HT1080 (cell line): ENCODE results near the gene PRTG. TPM values are rescaled to one million over a fixed set of nuclear protein-coding genes. Genes with fewer than 3 reads are reported as not detected.
A peak's percentile ranks its signal among the peaks of the same experiment; 100 is the strongest.
"Not testable (repeated sequence)": the region's sequence is repeated elsewhere in the genome, so short reads cannot be mapped to it uniquely, and the experiment has no call there.

Source experiments
- DNase-seq: peaks from one replicate; pipeline ENCODE4 v3.0.0-alpha.2; 2015; ENCODE audit warnings: low read depth
- total RNA-seq: library from RNA; depleted of rRNA; stranded (reverse); fragments of >200 nt; shearing (Covaris generic); gene quantifications from 2 replicates; pipeline ENCODE4 v1.2.3, GENCODE V29; 2014

PRTG gene
- total RNA-seq, 1 experiment from 2014 or later = 8.4 TPM

DNA sequence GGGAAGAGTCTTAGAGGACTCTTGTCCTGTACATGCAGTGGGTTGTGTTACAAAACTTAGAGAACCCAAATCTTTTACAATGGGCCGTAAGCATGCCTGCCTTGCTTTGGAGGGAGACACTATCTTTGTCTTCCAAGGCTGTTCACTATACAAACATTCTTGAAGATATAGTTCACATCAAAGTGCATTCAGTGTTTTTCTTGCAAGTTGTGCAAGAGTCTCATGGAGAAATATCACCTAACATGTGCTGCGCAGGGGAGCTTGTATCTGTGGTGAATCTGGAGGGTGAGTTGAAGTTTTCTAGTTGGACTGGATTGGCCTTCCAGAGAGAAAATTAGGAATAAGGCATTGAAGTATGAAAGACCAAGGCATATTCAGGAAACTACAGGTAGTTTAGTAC, 7.8 kb upstream of the PRTG start:
- DNase-seq = no peak

- no peak for DNase-seq
Observed at GRCh38 chr15:55743729-55744655, 1.0 kb upstream of the PRTG start.

DNA sequence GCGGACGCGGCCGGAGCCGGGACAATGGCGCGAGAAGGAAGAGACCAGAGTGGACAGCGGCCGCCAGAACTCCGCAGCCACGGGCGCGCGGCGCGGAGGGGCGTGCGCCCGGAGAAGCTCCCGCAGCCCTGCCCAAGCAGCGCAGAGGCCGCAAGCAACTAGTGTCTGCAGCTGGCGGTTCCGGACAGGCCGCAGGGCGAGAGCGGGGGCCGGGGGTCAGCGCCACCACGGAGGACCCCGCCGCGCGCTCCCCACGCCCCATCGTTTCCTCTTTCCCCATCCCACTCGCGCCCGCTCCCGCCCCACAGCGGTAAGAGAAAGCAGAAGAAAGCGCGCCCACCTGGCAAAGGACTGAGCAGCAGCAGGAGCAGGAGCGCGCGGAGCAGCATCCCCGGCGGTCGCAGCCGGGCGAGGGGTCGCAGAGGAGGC, 440 bp downstream of the PRTG start:
- peak; percentile 29 for DNase-seq

DNA sequence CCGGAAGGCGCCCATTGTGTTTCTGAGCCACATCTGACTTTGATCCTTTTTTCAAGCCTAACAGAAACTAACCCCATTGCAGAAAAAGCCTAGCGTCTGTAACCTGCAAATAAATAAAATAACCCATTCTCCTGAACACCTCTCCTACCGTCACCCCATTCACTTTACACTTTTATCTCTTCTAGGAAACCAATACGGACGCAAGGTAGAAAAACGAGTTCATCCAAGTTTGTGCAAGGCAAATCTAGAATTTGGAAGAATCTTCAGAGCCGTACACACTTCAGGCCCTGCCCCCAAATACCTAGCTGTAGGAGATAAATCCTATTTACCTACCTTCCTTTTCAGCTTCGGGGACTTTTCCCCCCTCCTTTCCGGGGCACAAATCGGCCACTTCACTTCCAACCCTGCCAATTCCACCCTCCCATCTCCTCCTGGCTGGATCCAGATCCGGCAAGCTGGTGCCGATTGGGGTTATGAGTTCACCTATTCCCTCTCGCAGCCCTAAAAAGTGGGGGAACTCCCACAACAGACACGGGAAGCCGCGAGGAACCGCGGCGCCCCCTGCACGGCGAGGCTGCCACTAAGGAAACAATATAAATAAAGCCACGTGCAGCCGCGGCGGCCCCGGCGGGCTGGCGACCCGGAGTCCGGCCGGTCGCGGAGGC, 987 bp downstream of the PRTG start:
- DNase-seq = peak; percentile 11

- DNase-seq = no peak
Observed at GRCh38 chr15:55740981-55741832, 1.7 kb downstream of the PRTG start.

DNA sequence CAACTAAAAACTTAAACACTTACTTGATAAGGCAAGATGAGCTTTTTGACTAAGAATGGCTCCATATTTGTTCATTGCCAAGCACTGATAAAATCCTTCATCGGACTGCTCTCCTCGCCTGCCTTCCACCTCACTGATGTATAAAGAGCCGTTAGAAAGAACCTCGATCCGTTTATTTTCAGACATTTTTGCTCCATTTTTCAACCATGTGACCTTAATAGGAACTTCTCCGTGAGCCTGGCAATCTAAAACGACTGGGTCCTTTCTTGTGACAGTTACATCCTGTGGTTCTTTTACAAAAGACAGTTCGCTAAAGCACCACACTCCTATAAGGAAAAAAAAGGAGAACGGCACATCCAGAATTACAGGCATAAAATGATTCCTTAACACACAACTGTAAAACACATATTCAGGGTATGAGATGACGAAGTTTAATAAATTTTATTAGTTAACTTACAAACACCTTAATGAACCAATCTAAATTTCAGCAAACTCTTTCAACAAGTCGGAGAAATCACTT, 2.5 kb downstream of the PRTG start:
- no peak for DNase-seq

GRCh38 chr15:55739641-55740040, 3.3 kb downstream of the PRTG start:
- DNase-seq = no peak

DNA sequence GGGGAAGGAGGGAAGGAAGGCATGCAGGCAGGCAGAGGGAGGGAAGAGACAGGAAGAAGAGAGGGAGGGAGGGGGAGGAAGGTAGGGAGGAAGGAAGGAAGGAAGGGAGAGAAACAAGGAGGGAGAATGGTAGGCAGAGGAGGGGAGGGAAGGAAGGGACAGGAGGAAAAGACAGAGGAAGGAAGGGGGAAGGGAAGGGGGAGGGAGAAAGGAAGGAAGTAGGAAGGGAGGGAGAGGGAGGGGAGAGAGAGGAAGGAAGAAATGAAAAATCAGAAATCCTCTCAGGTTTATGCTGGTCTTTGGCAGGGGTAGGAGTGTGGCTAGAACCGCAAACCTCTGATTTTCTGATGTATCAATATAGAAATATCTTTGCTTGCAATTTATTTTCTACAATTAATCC, 4.2 kb downstream of the PRTG start:
- no peak for DNase-seq

DNA sequence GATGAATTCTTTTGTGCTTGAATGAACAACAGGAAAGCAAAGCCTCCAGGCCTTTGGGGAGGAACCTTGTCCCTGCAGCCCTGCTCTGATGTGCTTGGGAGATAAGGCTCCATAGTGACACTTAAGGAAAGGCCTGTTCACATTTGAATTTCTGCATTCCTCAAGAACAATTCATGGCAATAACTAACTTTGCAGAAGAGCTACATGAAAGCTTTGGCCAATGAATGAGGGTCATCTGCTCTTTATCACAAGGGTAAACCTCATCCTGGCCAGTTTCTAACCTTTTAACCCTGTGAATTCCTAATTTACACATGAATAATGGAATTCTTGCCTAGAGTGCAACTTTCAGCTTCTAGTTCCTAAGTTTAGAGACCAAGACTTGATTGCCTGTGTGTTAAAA, 5.6 kb downstream of the PRTG start:
- peak; percentile 3 for DNase-seq

- DNase-seq = no peak
Observed at GRCh38 chr15:55736756-55737155, 6.2 kb downstream of the PRTG start.

- DNase-seq = no peak
Observed at GRCh38 chr15:55734641-55735040, 8.3 kb downstream of the PRTG start.

DNA sequence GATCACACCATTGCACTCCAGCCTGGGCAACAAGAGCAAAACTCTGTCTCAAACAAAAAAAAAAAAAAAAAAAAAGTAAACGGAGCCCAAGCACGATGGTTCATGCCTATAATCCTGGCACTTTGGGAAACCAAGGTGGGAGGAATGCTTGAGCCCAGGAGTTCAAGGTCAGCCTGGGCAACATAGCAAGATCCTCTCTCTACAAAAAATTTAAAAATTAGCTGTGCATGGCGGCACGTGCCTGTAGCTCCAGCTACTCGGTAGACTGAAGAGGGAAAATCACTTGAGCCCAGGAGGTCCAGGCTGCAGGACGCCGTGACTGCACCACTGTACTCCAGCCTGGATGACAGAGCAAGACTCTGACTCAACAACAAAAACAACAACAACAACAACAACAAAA, 9.5 kb downstream of the PRTG start:
- not testable (repeated sequence) for DNase-seq

DNA sequence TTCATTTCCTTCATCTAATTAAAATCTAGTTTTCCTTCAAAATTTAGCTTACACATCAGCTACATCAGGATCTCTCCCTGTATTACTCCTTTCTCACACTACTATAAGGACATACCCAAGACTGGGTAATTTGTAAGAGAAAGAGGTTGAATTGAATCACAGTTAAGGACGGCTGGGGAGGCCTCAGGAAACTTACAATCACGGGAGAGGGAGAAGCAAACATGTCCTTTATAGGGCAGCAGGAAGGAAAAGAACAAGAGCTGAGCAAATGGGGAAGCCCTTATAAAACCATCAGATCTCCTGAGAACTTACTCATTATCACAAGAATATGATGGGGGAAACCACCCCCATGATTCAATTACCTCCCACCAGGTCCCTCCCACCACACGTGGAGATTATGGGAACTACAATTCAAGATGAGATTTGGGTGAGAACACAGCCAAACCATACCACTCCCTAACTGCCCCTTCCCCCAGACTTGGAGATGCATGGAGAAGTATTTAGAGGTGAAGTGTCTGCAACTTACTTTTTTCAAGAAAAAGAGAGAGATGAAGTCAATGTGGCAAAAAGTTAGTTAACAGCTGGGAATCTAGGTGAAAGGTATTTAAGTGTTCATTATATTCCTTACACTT, 21.3 kb downstream of the PRTG start:
- DNase-seq = no peak

DNA sequence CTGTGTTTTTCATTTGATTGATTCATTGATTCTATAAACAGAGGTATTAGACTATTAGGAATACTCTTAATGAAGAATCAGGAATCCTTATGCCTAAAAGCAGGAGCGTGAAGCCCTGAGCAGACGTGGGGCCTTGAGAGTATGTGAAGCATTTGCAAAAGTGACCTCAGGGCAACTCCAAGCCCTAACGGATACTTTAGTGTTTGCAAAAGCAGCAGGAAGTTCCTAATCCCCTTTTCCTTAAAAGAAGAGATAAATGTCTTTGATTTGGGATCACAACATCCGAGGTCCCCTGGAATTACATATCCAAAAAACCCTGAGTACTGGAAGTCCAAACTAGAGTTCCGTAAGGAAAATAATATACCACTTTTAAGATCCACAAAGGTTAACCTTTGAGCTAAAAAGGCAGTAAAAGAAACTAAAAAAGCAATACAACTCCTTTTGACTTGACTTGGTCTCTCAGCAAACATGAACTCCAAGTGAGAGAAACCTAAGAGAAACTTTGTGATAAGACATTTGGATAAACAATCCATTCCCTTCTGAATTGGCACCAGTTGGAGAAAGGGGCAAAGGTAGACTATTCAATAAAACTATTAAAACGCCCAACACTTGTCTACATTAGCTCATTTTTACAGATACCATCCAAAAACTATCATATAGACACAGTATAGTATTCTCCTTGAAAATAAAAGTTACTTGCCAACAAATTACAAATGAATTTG, 27.4 kb downstream of the PRTG start:
- no peak for DNase-seq

DNA sequence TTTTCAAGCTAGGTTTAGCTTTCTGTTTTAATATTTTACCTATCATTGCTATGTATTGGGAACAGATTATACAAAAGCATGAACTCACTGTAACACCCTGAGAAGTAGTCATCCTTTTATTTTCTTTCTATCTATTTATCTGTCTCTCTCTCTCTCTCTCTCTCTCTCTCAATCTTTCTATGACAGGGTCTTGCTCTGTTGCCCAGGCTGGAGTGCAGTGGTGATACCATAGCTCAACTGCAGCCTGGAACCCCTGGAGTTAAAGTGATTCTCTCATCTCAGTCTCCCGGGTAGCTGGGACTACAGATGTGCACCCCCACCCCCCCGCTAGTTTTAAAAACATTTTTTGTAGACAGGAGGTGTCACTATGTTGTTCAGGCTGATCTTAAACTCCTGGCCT, 28.9 kb downstream of the PRTG start:
- DNase-seq = no peak

- DNase-seq = no peak
Observed at GRCh38 chr15:55712363-55712762, 30.6 kb downstream of the PRTG start.

- DNase-seq = no peak
Observed at GRCh38 chr15:55710286-55710685, 32.7 kb downstream of the PRTG start.

GRCh38 chr15:55709458-55709857, 33.5 kb downstream of the PRTG start:
- no peak for DNase-seq

GRCh38 chr15:55708720-55709119, 34.2 kb downstream of the PRTG start:
- no peak for DNase-seq

- DNase-seq = no peak
Observed at GRCh38 chr15:55707951-55708350, 35.0 kb downstream of the PRTG start.
